Mesendoderm (in vitro differentiated cells): ENCODE measurements around the gene TEC.

Experiments used
- DNase-seq: peaks from one replicate; pipeline ENCODE4 v3.0.0; 2013
- H2AK5ac ChIP-seq: 2 replicates; pipeline ENCODE4 v1.6.1; 2013; ENCODE audit warnings: low read length, inconsistent platforms
- H2BK120ac ChIP-seq: 2 replicates; pipeline ENCODE4 v1.6.1; 2013; ENCODE audit warnings: low read depth, mild to moderate bottlenecking, low read length, moderate library complexity, mixed read lengths
- H2BK15ac ChIP-seq: replicated peaks from 2 replicates; pipeline ENCODE4 v1.6.1; 2013; ENCODE audit warnings: low read depth, mild to moderate bottlenecking, moderate library complexity
- H2BK5ac ChIP-seq: 2 replicates; pipeline ENCODE4 v1.6.1; 2013; ENCODE audit warnings: low read length, inconsistent platforms
- H3K18ac ChIP-seq: 2 replicates; pipeline ENCODE4 v1.6.1; 2013; ENCODE audit warnings: mild to moderate bottlenecking, low read length, mixed read lengths
- H3K23ac ChIP-seq: one replicate; pipeline ENCODE4 v1.6.1; 2013; ENCODE audit warnings: low read length
- H3K27ac ChIP-seq: 2 replicates; pipeline ENCODE4 v1.5.1; 2013; ENCODE audit warnings: low read depth, mild to moderate bottlenecking, inconsistent platforms, low read length, moderate library complexity
- H3K27me3 ChIP-seq: 2 replicates; pipeline ENCODE4 v1.6.1; 2013; ENCODE audit warnings: low read length, control low read depth, mild to moderate bottlenecking, inconsistent platforms; ENCODE audit not compliant: insufficient read depth, poor library complexity
- H3K36me3 ChIP-seq: 2 replicates; pipeline ENCODE4 v1.6.1; 2013; ENCODE audit warnings: low read length, inconsistent platforms; ENCODE audit not compliant: control insufficient read depth, insufficient read depth
- H3K4ac ChIP-seq: one replicate; pipeline ENCODE4 v1.6.1; 2013; ENCODE audit warnings: low read depth, mild to moderate bottlenecking, low read length, moderate library complexity
- H3K4me1 ChIP-seq: 2 replicates; pipeline ENCODE4 v1.6.1; 2013; ENCODE audit warnings: low read depth, low read length, inconsistent platforms; ENCODE audit not compliant: control insufficient read depth
- H3K4me2 ChIP-seq: 2 replicates; pipeline ENCODE4 v1.6.1; 2013; ENCODE audit warnings: low read length
- H3K4me3 ChIP-seq: 2 replicates; pipeline ENCODE4 v1.5.1; 2013; ENCODE audit warnings: mild to moderate bottlenecking, low read length
- H3K56ac ChIP-seq: one replicate; pipeline ENCODE4 v1.6.1; 2013; ENCODE audit warnings: low read length
- H3K79me1 ChIP-seq: 2 replicates; pipeline ENCODE4 v1.6.1; 2013; ENCODE audit warnings: low read length, inconsistent platforms
- H3K79me2 ChIP-seq: 2 replicates; pipeline ENCODE4 v1.6.1; 2013; ENCODE audit warnings: mild to moderate bottlenecking, low read length; ENCODE audit not compliant: control insufficient read depth, insufficient read depth
- H3K9ac ChIP-seq: 2 replicates; pipeline ENCODE4 v1.6.1; 2013; ENCODE audit warnings: low read length, inconsistent platforms
- H4K5ac ChIP-seq: one replicate; pipeline ENCODE4 v1.6.1; 2013; ENCODE audit warnings: low read length
- H4K8ac ChIP-seq: one replicate; pipeline ENCODE4 v1.6.1; 2013; ENCODE audit warnings: low read depth, mild to moderate bottlenecking, control low read depth, low read length, moderate library complexity
- WGBS: extraction: QIAGEN DNeasy Blood & Tissue Kit; methylation state at CpG from one replicate; pipeline ENCODE4 v1.1.7; 2013; ENCODE audit warnings: low lambda C conversion rate, missing lambda C conversion rate; ENCODE audit not compliant: insufficient coverage; ENCODE audit errors: extremely low coverage; 5-methylcytosine and 5-hydroxymethylcytosine counted together

The TEC gene

DNA sequence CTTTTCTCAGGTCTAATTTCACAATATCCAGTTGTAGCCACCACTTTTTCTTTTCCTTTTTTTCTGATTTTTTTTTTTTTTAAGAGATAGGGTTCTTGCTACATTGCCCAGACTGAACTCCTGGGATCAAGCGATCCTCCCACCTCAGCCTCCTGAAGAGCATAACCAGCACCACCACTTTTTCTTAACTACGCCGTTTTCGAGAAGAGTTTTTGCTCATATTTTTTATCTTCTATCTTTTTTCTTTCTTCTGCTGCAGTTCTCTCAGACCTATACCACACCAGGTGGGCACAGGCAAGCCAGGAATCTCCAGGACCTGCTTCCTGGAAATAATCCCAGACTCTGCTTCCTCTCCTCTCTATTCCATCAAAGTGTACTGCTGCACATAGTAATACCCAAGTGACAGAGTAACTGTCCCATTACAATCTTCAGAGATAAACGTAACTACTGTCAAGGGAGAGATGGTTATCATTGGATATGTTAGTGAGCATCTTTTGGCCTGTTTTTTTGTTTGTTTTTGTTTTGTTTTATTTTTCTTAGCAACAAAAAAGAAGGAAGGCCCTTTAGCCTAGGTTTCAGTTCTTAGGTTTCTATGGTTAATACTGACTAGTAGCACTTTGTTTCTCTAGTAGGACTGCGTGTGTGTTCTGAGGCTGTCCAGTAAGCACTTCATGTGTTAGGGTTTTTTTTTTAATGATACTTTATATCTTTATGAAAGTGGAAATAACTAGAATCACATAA, 76.4 kb downstream of the TEC start:
- Histone ChIP-seq H3K4me2 (no peak overlapping the region), H3K27ac (no peak overlapping the region), H3K4me1 (no peaks in the 10 kb centered on the region), H3K56ac (no peak overlapping the region), H3K9ac (no peak overlapping the region), H3K79me2 (no peaks in the 10 kb centered on the region), H2BK120ac (no peak overlapping the region), H3K36me3 (no peaks in the 10 kb centered on the region), H3K23ac (no peak overlapping the region), H2BK5ac (no peak overlapping the region), H3K18ac (no peak overlapping the region), H4K8ac (no peak overlapping the region), H3K4ac (no peak overlapping the region), H2AK5ac (no peak overlapping the region), H4K5ac (no peak overlapping the region), H2BK15ac (no peak overlapping the region), H3K4me3 (no peak overlapping the region), H3K27me3 (no peaks in the 10 kb centered on the region), H3K79me1 (no peaks in the 10 kb centered on the region)
- no peak for DNase-seq
- no CpG with 5 or more reads among the region's 6 CpGs for WGBS

- no peak overlapping the region for H3K4me3 ChIP-seq
- no peak overlapping the region for H2BK5ac ChIP-seq
- no peak overlapping the region for H2BK15ac ChIP-seq
- no peak overlapping the region for H2AK5ac ChIP-seq
- no peaks in the 10 kb centered on the region for H3K4me1 ChIP-seq
- no peaks in the 10 kb centered on the region for H3K36me3 ChIP-seq
- no peak overlapping the region for H4K5ac ChIP-seq
- H3K56ac ChIP-seq: no peak overlapping the region
- H3K4ac ChIP-seq: no peak overlapping the region
- no peaks in the 10 kb centered on the region for H3K27me3 ChIP-seq
- no peaks in the 10 kb centered on the region for H3K79me2 ChIP-seq
- H4K8ac ChIP-seq: no peak overlapping the region
- no peaks in the 10 kb centered on the region for H3K79me1 ChIP-seq
- no peak overlapping the region for H3K27ac ChIP-seq
- H3K18ac ChIP-seq: no peak overlapping the region
- H3K9ac ChIP-seq: no peak overlapping the region
- no peak overlapping the region for H3K23ac ChIP-seq
- H3K4me2 ChIP-seq: no peak overlapping the region
- no peak overlapping the region for H2BK120ac ChIP-seq
- no CpG with 5 or more reads among the region's 1 CpG for WGBS
- DNase-seq: no peak
Measured at GRCh38 chr4:48191758-48192157, 77.9 kb downstream of the TEC start.

GRCh38 chr4:48190839-48191238, 78.8 kb downstream of the TEC start:
- H3K27ac ChIP-seq: no peak overlapping the region
- no peak overlapping the region for H4K5ac ChIP-seq
- no peaks in the 10 kb centered on the region for H3K27me3 ChIP-seq
- no peak overlapping the region for H3K18ac ChIP-seq
- no peak overlapping the region for H3K9ac ChIP-seq
- no peak overlapping the region for H2BK5ac ChIP-seq
- no peak overlapping the region for H2BK15ac ChIP-seq
- H3K4ac ChIP-seq: no peak overlapping the region
- H3K79me2 ChIP-seq: no peaks in the 10 kb centered on the region
- DNase-seq: no peak
- H3K23ac ChIP-seq: no peak overlapping the region
- no peak overlapping the region for H3K4me3 ChIP-seq
- H2BK120ac ChIP-seq: no peak overlapping the region
- H3K79me1 ChIP-seq: no peaks in the 10 kb centered on the region
- H3K4me1 ChIP-seq: no peaks in the 10 kb centered on the region
- H4K8ac ChIP-seq: no peak overlapping the region
- H3K4me2 ChIP-seq: no peak overlapping the region
- no peak overlapping the region for H3K56ac ChIP-seq
- no peaks in the 10 kb centered on the region for H3K36me3 ChIP-seq
- H2AK5ac ChIP-seq: no peak overlapping the region

- Histone ChIP-seq H4K5ac (no peak overlapping the region), H3K27me3 (no peaks in the 10 kb centered on the region), H3K79me2 (no peaks in the 10 kb centered on the region), H4K8ac (no peak overlapping the region), H3K79me1 (no peaks in the 10 kb centered on the region), H2BK5ac (no peak overlapping the region), H3K4me1 (no peaks in the 10 kb centered on the region), H3K23ac (no peak overlapping the region), H3K9ac (no peak overlapping the region), H3K56ac (no peak overlapping the region), H3K4ac (no peak overlapping the region), H3K4me2 (no peak overlapping the region), H3K36me3 (no peaks in the 10 kb centered on the region), H3K4me3 (no peak overlapping the region), H3K27ac (no peak overlapping the region), H2BK120ac (no peak overlapping the region), H2AK5ac (no peak overlapping the region), H2BK15ac (no peak overlapping the region), H3K18ac (no peak overlapping the region)
- no peak for DNase-seq
- no CpG with 5 or more reads among the region's 2 CpGs for WGBS
Measured at GRCh38 chr4:48189731-48190130, 79.9 kb downstream of the TEC start.

DNA sequence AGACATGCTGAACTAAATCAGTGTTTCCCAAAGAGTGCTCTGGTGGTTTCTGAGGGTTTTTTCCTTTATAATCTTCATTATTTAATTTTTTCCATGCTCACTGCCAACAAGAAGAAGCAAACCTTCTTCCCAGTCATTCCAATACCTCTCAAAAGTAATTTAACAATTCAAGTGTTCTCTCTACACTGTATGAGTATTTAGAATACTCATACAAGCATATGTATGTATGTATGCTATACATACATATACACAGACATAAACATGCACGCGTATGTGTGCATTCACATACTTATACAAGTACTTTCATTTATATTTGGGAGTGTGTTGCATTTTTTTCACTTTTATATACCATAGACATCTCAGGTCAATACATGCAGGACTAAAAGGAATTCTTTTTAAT, 81.2 kb downstream of the TEC start:
- H3K18ac ChIP-seq: no peak overlapping the region
- no CpG with 5 or more reads among the region's 2 CpGs for WGBS

GRCh38 chr4:48187813-48188212, 81.8 kb downstream of the TEC start:
- Histone ChIP-seq H3K9ac (no peak overlapping the region), H3K79me2 (no peaks in the 10 kb centered on the region), H3K4me2 (no peak overlapping the region), H4K8ac (no peak overlapping the region), H3K27ac (no peak overlapping the region), H3K36me3 (no peaks in the 10 kb centered on the region), H2BK120ac (no peak overlapping the region), H3K56ac (no peak overlapping the region), H3K4me3 (no peak overlapping the region), H2BK5ac (no peak overlapping the region), H3K79me1 (no peaks in the 10 kb centered on the region), H2AK5ac (no peak overlapping the region), H3K4me1 (no peaks in the 10 kb centered on the region), H3K4ac (no peak overlapping the region), H3K18ac (no peak overlapping the region), H2BK15ac (no peak overlapping the region), H3K23ac (no peak overlapping the region), H3K27me3 (no peaks in the 10 kb centered on the region), H4K5ac (no peak overlapping the region)
- no CpG with 5 or more reads among the region's 2 CpGs for WGBS
- peak; percentile 23 for DNase-seq

More for the DNA sequence above, 81.2 kb downstream of the TEC start:
- no peak overlapping the region for H4K5ac ChIP-seq
- no peaks in the 10 kb centered on the region for H3K36me3 ChIP-seq
- DNase-seq: no peak
- H3K4me1 ChIP-seq: no peaks in the 10 kb centered on the region
- no peak overlapping the region for H2BK15ac ChIP-seq
- no peaks in the 10 kb centered on the region for H3K27me3 ChIP-seq
- no peak overlapping the region for H4K8ac ChIP-seq
- no peak overlapping the region for H3K4me3 ChIP-seq
- no peak overlapping the region for H2AK5ac ChIP-seq
- H3K4me2 ChIP-seq: no peak overlapping the region
- no peak overlapping the region for H3K23ac ChIP-seq
- H2BK120ac ChIP-seq: no peak overlapping the region
- no peak overlapping the region for H3K4ac ChIP-seq
- no peak overlapping the region for H3K9ac ChIP-seq
- H3K79me1 ChIP-seq: no peaks in the 10 kb centered on the region
- no peak overlapping the region for H2BK5ac ChIP-seq
- H3K56ac ChIP-seq: no peak overlapping the region
- no peak overlapping the region for H3K27ac ChIP-seq
- H3K79me2 ChIP-seq: no peaks in the 10 kb centered on the region
